K562 (cell line): Measurements from ENCODE around the gene MMP21. TPM values are rescaled to one million over a fixed set of nuclear protein-coding genes. Genes with fewer than 3 reads are reported as not detected.

Experiments
- ATAC-seq: fragments of 200-7000 bp; cut with Tn5 transposase; 3 replicates; pipeline ENCODE4 v1.9.1; 2020; ENCODE audit warnings: moderate library complexity
- BruUV-seq: library from RNA; stranded (reverse); fragments of 400-500 nt; replicated peaks from 2 replicates; lab custom pipeline; 2021; lab: Mats Ljungman, UMichigan
- CTCF ChIA-PET: fragments of 300-600 bp; formaldehyde crosslinking; extraction: SDS; loops from one replicate; lab custom pipeline; 2021; ENCODE audit warnings: low intra/inter-chr PET ratio; lab: Yijun Ruan, JAX
- POLR2A ChIA-PET: fragments of 300-600, 350-650 bp; sonication (Branson Sonifier 250); formaldehyde crosslinking; extraction: SDS; loops from one replicate; lab custom pipeline; 2021; ENCODE audit warnings: antibody characterized with exemption, inconsistent platforms; lab: Yijun Ruan, JAX
- DNase-seq, 4 experiments: peaks; one replicate each; pipeline versions ENCODE4 v3.0.0 to v3.0.0-alpha.2; 2011 to 2018; ENCODE audit warnings: low spot score in 3 of 4, mixed read lengths in 3 of 4; ENCODE audit errors: extremely low read depth in 1 of 4
- FAIRE-seq: peaks from 2 replicates; lab custom pipeline; 2011; peaks lifted over from hg19 to GRCh38; lab: Jason Lieb, UNC
- H2AFZ ChIP-seq: 2 replicates; pipeline ENCODE4 v1.6.0; 2011; ENCODE audit warnings: low read depth, low read length, control low read depth, inconsistent platforms
- H3K27ac ChIP-seq: fragments of 200-600 bp; 3 replicates; pipeline ENCODE4 v1.8.0; 2011; ENCODE audit warnings: low read depth, mild to moderate bottlenecking, control low read depth, inconsistent platforms, low read length, moderate library complexity, mixed read lengths; ENCODE audit errors: extremely low read depth
- H3K27me3 ChIP-seq, 2 experiments: fragments of 300-600 bp in 1 of 2; 2 replicates in 1 of 2; 3 replicates in 1 of 2; pipeline versions ENCODE4 v1.6.0 to v1.8.0; 2011; ENCODE audit warnings: inconsistent platforms in 2 of 2, low read length in 2 of 2, mild to moderate bottlenecking in 1 of 2, mixed read lengths in 1 of 2, moderate library complexity in 1 of 2; ENCODE audit not compliant: control insufficient read depth in 2 of 2, insufficient read depth in 2 of 2
- H3K36me3 ChIP-seq: fragments of 300-600 bp; 3 replicates; pipeline ENCODE4 v1.8.0; 2011; ENCODE audit warnings: mild to moderate bottlenecking, low read length, inconsistent platforms; ENCODE audit not compliant: control insufficient read depth, insufficient read depth
- H3K4me1 ChIP-seq, 2 experiments: fragments of 200-600 bp in 1 of 2; replicated peaks in 1 of 2; 2 replicates in 1 of 2; 3 replicates in 1 of 2; pipeline versions ENCODE4 v1.5.1 to v1.8.0; 2011; ENCODE audit warnings: inconsistent platforms in 2 of 2, low read length in 2 of 2, mild to moderate bottlenecking in 1 of 2, mixed read lengths in 1 of 2, moderate library complexity in 1 of 2; ENCODE audit not compliant: control insufficient read depth in 2 of 2, insufficient read depth in 2 of 2
- H3K4me2 ChIP-seq: 2 replicates; pipeline ENCODE4 v1.6.1; 2011; ENCODE audit warnings: low read length, control low read depth, inconsistent platforms, mixed read lengths; ENCODE audit not compliant: insufficient read depth
- H3K4me3 ChIP-seq: fragments of 200-600 bp; sonication (generic), shearing (Covaris generic); 2 replicates; pipeline ENCODE4 v1.5.1; 2016; ENCODE audit warnings: control low read depth, inconsistent platforms
- H3K79me2 ChIP-seq: fragments of 200-600 bp; 3 replicates; pipeline ENCODE4 v1.8.0; 2011; ENCODE audit warnings: low read length, inconsistent platforms; ENCODE audit not compliant: control insufficient read depth, insufficient read depth
- H3K9ac ChIP-seq, 2 experiments: 2 replicates each; pipeline versions ENCODE4 v1.6.0 to v1.6.1; 2011; ENCODE audit warnings: low read depth in 2 of 2, low read length in 2 of 2, control low read depth in 1 of 2, inconsistent platforms in 1 of 2, mild to moderate bottlenecking in 1 of 2, mixed read lengths in 1 of 2; ENCODE audit not compliant: insufficient read depth in 1 of 2
- H3K9me1 ChIP-seq: one replicate; pipeline ENCODE4 v1.6.0; 2011; ENCODE audit warnings: inconsistent platforms, mild to moderate bottlenecking, low read length, moderate library complexity; ENCODE audit not compliant: control insufficient read depth, insufficient read depth
- H3K9me3 ChIP-seq: replicated peaks from 2 replicates; pipeline ENCODE4 v1.5.1; 2011; ENCODE audit warnings: low read depth, low read length, inconsistent platforms; ENCODE audit not compliant: control insufficient read depth, insufficient read depth
- H4K20me1 ChIP-seq: replicated peaks from 2 replicates; pipeline ENCODE4 v1.6.1; 2011; ENCODE audit warnings: low read length, inconsistent platforms, mixed read lengths; ENCODE audit not compliant: control insufficient read depth, insufficient read depth
- ELF4 ChIP-seq: fragments of 450-650 bp; formaldehyde crosslinking; IDR thresholded peaks from 2 replicates; pipeline ENCODE4 v1.4.0; 2022; ENCODE audit warnings: missing genetic modification characterization
- ETV5 ChIP-seq: sonication (generic); formaldehyde crosslinking; IDR thresholded peaks from 2 replicates; pipeline ENCODE4 v1.4.0; 2020; ENCODE audit warnings: low read depth, mild to moderate bottlenecking, missing genetic modification reagents
- THRAP3 ChIP-seq: fragments of 450-650 bp; IDR thresholded peaks from 2 replicates; pipeline ENCODE4 v1.6.1; 2016; ENCODE audit warnings: mild to moderate bottlenecking, inconsistent platforms, borderline replicate concordance
- WGBS: fragments of 100-300 bp; shearing (Covaris generic); methylation state at CpG from one replicate; pipeline ENCODE4 v1.1.6; 2016; ENCODE audit warnings: low coverage, mixed read lengths; ENCODE audit not compliant: insufficient coverage; ENCODE audit errors: missing lambda C conversion rate; 5-methylcytosine and 5-hydroxymethylcytosine counted together
- in situ Hi-C: fragments of 300-500 bp; cut with MboI; formaldehyde crosslinking; loops from 4 replicates; pipeline ENCODE4 v1.15.0; 2018; ENCODE audit warnings: inconsistent platforms, mixed read lengths
- intact Hi-C: fragments of 100-400 bp; cut with micrococcal nuclease; formaldehyde crosslinking; loops from 2 replicates; pipeline ENCODE4 v1.14.2; 2022
- polyA plus RNA-seq, 8 experiments: library from polyadenylated mRNA; depleted of rRNA in 4 of 8; stranded (reverse) in 5 of 8; unstranded in 3 of 8; fragments of >200 nt; fragmentation: Nextera tagmentation in 2 of 8; fragmentation: Illumina TruSeq in 1 of 8; extraction: Ambion mirVana in 2 of 8; extraction: Trizol in 1 of 8; gene quantifications; 2 replicates each; pipeline versions ENCODE4 v1.2.1 to v1.2.3, GENCODE V29; 2011 to 2014; ENCODE audit warnings: inconsistent platforms in 1 of 8, missing spikeins in 1 of 8
- total RNA-seq, 7 experiments: library from RNA; depleted of rRNA in 6 of 7; stranded (reverse); fragments of >200 nt in 6 of 7; fragmentation: Illumina TruSeq in 2 of 7; extraction: Trizol in 2 of 7; gene quantifications; 2 replicates each; pipeline versions ENCODE4 v1.2.1 to v1.2.3, GENCODE V29; 2011 to 2021; ENCODE audit warnings: low replicate concordance in 1 of 7
- TF ChIP-seq, protein P1 (sequence below): fragments of 250-450 bp; sonication (Bioruptor Pico); IDR thresholded peaks from 2 replicates; pipeline ENCODE4 v1.6.1; 2021; ENCODE audit warnings: mild to moderate bottlenecking
- TF ChIP-seq, protein P2 (sequence below), 2 experiments: fragments of 450-650 bp in 1 of 2; sonication (generic) in 1 of 2; formaldehyde crosslinking; conservative IDR thresholded peaks; 2 replicates each; pipeline versions ENCODE4 v1.4.0 to v1.8.1; 2020 to 2022; ENCODE audit warnings: mild to moderate bottlenecking in 1 of 2, missing genetic modification reagents in 1 of 2

Gene MMP21
- total and polyA plus RNA-seq, 9 of the 15 experiments (the other 6 are each of a cell fraction or from before 2014, with no cell fraction given): not detected

DNA sequence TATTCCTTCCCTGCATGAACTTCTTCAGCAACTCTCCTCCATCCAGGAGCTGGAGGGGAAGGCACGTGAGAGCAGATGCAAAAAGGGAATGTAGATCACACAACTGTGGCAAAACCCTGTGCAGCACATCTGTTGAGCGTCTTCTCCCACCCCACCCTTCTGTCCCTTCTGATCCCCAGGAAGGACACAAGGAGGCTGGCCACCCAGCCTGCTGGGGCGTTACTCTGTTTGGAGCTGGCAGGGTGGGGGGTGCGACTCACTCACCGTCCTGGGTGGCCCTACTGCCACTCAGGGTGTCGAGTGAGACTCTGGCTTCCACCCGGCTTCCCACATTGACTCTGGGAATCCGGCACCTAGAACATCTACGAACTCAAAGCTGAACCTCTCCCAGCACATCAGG is 10.2 kb upstream of the MMP21 start:
- CTCF ChIA-PET: no interaction called here
- Histone ChIP-seq H4K20me1 (no peaks in the 10 kb centered on the region), H3K4me3 (no peak overlapping the region), H2AFZ (no peak overlapping the region), H3K9me1 (no peaks in the 10 kb centered on the region)
- in situ Hi-C loops: no loop called here
- BruUV-seq: no TSS peak
- WGBS: 45% methylated on average over 5 of the region's 9 CpGs
- intact Hi-C loops: no loop called here
- no peak for TF ChIP-seq THRAP3
- TF ChIP-seq ELF4: no peak
- TF ChIP-seq, protein P1, sequence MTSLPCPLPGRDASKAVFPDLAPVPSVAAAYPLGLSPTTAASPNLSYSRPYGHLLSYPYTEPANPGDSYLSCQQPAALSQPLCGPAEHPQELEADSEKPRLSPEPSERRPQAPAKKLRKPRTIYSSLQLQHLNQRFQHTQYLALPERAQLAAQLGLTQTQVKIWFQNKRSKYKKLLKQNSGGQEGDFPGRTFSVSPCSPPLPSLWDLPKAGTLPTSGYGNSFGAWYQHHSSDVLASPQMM (CRISPR knock-in tag): no peak
- TF ChIP-seq, protein P2, sequence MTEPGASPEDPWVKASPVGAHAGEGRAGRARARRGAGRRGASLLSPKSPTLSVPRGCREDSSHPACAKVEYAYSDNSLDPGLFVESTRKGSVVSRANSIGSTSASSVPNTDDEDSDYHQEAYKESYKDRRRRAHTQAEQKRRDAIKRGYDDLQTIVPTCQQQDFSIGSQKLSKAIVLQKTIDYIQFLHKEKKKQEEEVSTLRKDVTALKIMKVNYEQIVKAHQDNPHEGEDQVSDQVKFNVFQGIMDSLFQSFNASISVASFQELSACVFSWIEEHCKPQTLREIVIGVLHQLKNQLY (CRISPR knock-in tag; conservative IDR thresholded peaks at IDR 0.05): no peak
- no peak for TF ChIP-seq ETV5
- TF ChIP-seq, all 486 proteins: peak for 0
- Histone ChIP-seq H3K27me3 (no peaks in the 10 kb centered on the region), H3K36me3 (no peaks in the 10 kb centered on the region), H3K4me2 (no peak overlapping the region), H3K9ac (no peak overlapping the region), H3K27ac (no peak overlapping the region), H3K79me2 (no peaks in the 10 kb centered on the region), H3K4me1 (peaks cover 0 to 7% of the 10 kb centered on the region in 2 experiments; a peak in 2 of 5 replicates), H3K9me3 (no peaks in the 10 kb centered on the region)
- POLR2A ChIA-PET: interaction anchor here (1.3 kb wide), 1 partner anchor 9 kb away, joined by 5 read pairs; no protein-coding TSS in a partner anchor
- FAIRE-seq: no peak
- ATAC-seq: no peak
- no peak for DNase-seq
